Activated CD8-positive, alpha-beta memory T cell treated with anti-CD3 and anti-CD28 coated beads for 4 hours (primary cell): ENCODE measurements around the gene GAPDH.
"Not testable (repeated sequence)": the region's sequence is repeated elsewhere in the genome, so short reads cannot be mapped to it uniquely, and the experiment has no call there.

Experiments used
- DNase-seq, 2 donors: peaks; one replicate each; pipeline ENCODE4 v3.0.0-alpha.2; 2020; ENCODE audit warnings: low read depth in 2 of 2

The GAPDH gene

GRCh38 chr12:6563448-6564050, 29.2 kb downstream of the GAPDH start:
- DNase-seq: peak; percentile 31 to 38

DNA sequence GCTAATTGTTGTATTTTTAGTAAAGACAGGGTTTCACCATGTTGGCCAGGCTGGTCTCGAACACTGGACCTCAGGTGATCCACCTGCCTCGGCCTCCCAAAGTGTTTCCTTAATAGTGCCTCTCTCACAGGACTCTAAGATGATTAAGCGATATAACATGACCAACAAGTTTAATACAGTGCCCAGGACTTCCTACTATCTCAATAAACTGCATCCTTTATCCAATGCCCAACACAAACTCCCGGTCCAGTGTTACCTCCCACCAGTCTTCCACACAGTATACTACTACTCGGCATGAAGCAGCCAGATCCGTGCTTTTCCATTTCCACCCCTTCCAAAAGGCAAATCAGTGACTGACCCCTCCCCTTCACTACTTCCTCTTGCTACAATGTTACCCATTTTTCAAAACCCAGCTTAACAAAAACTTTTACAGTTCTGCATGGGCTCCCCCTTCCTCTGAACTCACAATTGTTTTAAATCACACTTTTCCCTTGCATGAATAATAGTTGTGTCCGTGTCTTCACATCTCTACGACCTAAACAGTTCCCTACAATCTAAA, 32.9 kb downstream of the GAPDH start:
- DNase-seq: no peak

- no peak for DNase-seq
These were observed 35.0 kb downstream of the GAPDH start for GRCh38 chr12:6569312-6569711.

- DNase-seq: no peak
These were observed 35.5 kb downstream of the GAPDH start for GRCh38 chr12:6569786-6570185.

DNA sequence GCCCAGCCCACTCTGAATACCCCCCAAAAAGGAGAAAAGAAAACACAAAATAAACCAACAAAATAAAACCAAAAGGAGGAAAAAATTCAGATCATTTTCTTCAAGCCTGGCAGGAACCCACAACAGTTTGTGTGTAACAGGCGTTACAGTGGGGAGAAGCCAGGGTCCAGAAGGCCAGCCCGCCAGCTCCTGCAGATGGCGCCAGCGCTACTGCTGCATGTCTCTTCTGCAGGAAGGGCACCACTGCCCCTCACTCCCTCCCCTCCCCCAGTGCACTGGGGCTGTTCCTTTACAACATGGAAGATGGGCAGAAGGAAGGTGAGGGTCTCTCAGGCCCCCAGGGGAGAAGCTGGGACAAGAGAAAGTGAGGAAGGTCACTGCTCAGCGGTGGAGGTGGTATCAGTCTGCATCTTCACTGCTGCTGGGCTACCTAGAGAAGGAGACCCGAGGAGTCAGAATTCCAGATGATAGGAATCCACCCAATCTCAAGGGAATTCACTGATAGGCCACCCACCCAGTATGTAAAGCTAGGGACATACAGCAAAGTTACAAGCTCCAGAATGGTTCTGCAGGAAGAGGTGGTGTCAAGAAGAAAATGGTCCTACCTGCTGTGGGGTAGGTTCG, 36.1 kb downstream of the GAPDH start:
- DNase-seq: no peak

GRCh38 chr12:6573001-6573400, 38.7 kb downstream of the GAPDH start:
- DNase-seq: no peak

DNA sequence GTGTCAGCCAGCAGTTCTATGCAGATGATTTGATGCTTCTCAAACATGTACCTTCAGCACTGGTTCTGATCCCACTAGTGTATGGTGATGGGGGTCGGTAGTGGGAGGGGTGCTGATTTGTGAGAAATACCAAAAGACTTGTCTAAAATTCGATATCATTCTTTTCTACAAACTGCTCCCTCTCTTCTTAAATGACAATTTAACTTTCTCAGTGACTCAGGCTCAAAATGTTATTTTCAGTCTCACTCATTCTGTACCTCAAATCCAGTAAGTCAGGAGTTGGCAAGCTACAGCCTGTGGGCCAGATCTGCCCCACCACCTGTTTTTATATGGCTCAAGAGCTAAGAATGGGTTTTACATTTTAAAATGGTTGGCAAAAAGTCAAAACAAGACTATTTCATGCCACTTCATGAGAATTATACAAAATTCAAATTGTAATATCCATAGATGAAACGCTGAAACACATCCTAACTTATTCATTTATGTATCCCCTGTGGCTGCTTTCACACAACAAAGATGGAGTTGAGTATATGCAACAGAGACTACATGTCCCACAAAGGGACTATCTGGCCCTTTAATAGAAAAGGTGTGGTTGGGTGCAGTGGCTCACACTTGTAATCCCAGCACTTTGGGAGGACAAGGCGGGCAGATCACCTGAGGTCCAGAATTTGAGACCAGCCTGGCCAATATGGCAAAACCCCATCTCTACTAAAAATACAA, 40.4 kb downstream of the GAPDH start:
- no peak for DNase-seq

DNA sequence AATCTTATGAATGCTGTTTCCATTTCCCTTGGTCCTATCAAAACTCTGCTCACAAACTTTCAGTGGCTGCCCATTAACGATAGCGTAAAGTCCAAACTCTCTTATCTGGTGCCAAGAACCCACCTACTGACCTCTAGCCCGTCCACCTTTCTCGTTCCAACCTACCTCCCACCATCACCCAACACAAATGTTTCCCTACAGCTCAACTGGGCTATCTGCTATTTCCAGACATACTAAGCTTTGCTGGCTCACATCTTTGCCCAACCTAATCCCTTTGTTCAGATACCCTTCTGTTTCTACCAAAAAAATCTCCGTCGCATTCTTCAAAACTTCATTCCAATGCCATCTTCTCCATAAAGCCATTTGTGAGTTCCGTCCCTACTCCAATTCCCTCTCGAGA, 41.3 kb downstream of the GAPDH start:
- DNase-seq: no peak

- DNase-seq: no peak
These were observed 47.9 kb downstream of the GAPDH start for GRCh38 chr12:6582196-6582595.

- DNase-seq: no peak
These were observed 48.6 kb downstream of the GAPDH start for GRCh38 chr12:6582959-6583358.

GRCh38 chr12:6584293-6584692, 50.0 kb downstream of the GAPDH start:
- DNase-seq: no peak

DNA sequence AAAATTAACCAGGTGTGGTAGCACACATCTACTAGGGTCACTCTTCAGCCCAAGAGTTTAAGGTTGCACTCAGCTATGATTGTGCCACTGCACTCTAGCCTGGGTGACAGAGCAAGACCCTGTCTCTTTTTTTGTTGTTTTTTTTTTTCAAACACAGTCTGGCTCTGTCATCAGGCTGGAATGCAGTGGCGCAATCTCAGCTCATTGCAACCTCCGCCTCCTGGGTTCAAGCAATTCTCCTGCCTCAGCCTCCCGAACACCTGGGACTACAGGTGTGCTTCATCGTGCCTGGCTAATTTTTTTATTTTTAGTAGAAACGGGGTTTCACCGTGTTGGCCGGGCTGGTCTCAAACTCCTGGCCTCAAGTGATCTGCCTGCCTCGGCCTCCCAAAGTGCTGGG, 52.3 kb downstream of the GAPDH start:
- DNase-seq: not testable (repeated sequence)
